GM18520 (cell line): Measurements from ENCODE around the gene HOXD12.

Experiments
- ATAC-seq: cut with Tn5 transposase; IDR thresholded peaks from one replicate; pipeline ENCODE4 v1.9.1; 2021; ENCODE audit not compliant: unreplicated experiment

Gene HOXD12

GRCh38 chr2:176147210-176147799 lies 47.7 kb downstream of the HOXD12 start:
- no peak for ATAC-seq

- ATAC-seq, result no peak
Observed at GRCh38 chr2:176147800-176148496, 48.4 kb downstream of the HOXD12 start.

- ATAC-seq, result no peak
Observed at GRCh38 chr2:176148751-176149421, 49.3 kb downstream of the HOXD12 start.

GRCh38 chr2:176149481-176149938 lies 49.9 kb downstream of the HOXD12 start:
- no peak for ATAC-seq

- no peak for ATAC-seq
Observed at GRCh38 chr2:176149939-176150583, 50.5 kb downstream of the HOXD12 start.

- ATAC-seq, result no peak
Observed at GRCh38 chr2:176150584-176151441, 51.2 kb downstream of the HOXD12 start.

- ATAC-seq, result no peak
Observed at GRCh38 chr2:176151442-176152287, 52.1 kb downstream of the HOXD12 start, which contains the start of gene HOXD4. Gene HOXD4 (plus strand): TSS chr2:176151550. CDS start chr2:176151634, 84 bp downstream.
